Esophagus mucosa (tissue), 1 donor: ENCODE results near the gene PSORS1C1. TPM values are rescaled to one million over a fixed set of nuclear protein-coding genes. Genes with fewer than 3 reads are reported as not detected.

ENCODE experiments used
- ATAC-seq: fragments of 200-7000 bp; cut with Tn5 transposase; one replicate; pipeline ENCODE4 v1.9.1; 2020
- total RNA-seq: library from RNA; stranded (reverse); gene quantifications from one replicate; pipeline ENCODE4 v1.2.4, GENCODE V29; 2023
- donor health status: DM: yes; HTN: yes; CAD: no.

PSORS1C1 gene
- total RNA-seq, 1 donor from 2014 or later, result 0.20 TPM

DNA sequence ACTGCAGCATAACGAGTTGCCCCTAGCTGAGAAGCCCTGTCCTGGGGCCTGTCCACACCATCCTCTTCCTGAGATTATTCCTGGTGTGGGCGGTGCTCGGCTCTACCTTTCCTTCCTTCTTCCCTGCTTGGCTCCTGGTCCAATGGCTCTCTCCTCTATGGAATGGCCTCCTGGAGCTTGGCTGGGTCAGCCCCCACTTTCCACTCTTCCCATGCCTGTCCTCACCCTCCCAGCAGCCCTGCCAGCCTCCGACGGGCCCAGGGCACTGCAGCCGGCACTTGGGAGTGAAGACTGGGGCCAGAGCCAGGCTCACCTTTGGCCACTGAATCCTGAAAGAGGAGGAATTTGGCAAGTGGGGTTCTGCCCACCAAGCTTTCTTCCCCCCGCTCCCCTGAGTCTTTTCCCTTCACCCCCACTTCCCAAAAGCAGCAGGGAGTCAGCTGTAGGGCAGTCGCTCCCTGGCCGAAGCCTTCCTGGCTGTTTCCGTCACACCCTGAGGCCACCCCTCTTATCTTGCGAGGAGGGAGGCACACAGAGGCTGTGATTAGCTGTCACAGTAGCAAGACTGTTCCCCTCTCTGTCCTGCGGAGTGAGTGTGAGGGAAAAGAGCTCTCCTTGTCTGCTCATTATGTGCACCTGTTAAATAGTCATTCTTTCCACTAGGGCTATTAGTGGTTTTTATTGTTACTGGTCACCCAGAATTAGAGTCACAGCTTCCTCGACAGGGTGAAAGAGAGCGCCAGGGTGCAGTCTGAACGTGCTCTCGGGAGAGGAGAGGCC, 12.0 kb downstream of the PSORS1C1 start:
- no peak for ATAC-seq

DNA sequence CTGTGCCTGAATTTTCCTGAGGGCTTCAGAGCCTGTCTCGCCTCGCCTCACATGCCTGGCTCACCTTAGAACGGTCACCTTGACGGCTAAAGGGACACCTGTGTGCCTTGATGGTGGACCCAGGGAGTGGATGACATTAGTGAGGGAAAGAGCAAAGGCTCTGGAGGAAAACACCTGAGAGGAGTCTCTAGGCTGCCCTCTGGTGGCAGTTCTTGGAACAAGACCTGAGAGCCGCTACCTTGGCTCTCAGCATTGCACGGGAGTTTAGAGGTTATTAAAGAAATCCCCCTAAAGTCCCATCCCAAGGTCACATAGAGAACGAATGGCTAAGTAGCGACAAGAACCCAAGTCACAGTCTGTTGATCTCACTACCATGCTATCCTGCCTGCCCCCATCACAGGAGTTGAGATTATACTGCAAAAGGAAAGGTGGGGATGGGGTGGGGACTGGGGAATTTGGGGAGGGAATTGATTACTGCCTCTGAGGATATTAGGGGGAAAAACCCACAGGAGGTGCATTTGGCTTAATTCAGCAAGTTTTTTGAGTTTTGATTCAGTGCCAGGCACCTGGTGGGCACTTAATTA, 13.6 kb downstream of the PSORS1C1 start:
- ATAC-seq, result peak; percentile 40

DNA sequence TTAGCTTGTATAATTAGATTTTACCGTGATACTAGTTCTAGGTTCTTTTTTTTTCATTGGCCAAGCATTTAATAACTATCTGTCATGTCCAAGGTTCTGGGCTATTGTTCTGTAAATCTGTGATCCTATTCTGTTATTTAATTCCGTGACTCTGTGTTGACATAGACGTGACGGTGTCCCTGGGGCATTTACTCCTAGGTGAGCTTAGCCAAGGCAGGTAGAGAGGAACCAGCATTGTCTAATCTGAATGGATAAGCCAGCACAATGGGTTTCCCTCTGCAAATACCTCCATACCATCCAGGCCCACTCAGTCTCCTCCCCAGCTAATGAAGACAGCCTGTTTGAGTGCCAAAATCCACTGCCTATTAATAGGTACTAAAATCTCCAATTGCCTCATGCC, 14.5 kb downstream of the PSORS1C1 start:
- peak; percentile 17 for ATAC-seq

DNA sequence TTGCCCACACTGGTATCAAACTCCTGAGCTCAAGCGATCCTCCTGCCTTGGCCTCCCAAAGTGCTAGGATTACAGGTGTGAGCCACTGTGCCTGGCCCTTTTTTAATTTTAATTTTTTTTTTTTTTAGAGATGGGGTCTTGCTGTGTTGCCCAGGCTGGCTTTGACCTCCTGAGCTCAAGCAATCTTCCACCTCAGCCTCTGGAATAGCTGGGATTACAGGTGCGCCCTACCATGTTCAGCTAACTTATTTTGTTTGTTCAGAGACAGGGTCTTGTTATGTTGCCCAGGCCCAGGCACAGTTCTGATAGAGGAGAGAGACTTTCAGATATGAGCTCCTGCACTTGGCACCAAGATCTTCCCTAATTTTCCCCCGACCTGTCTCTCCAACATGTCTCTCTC, 16.2 kb downstream of the PSORS1C1 start:
- ATAC-seq, result no peak

DNA sequence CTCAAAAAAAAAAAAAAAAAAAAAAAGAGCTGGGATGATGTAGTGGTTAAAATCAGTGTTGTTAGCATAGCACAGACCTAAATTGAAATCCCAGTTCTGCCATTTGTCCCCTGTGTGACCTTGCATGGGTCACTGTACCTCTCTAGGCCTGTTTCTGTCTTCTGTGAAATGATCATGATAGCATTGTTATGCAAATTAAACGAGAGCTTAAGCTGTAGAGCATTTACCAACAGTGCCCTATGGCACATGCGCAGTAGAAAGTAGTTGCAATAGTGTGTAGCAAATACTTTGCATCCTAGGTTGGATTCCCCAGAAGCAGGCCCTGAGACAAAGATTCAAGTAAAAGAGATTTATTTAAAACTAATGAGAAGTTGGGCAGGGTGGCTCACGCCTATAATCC, 17.0 kb downstream of the PSORS1C1 start:
- ATAC-seq, result no peak

DNA sequence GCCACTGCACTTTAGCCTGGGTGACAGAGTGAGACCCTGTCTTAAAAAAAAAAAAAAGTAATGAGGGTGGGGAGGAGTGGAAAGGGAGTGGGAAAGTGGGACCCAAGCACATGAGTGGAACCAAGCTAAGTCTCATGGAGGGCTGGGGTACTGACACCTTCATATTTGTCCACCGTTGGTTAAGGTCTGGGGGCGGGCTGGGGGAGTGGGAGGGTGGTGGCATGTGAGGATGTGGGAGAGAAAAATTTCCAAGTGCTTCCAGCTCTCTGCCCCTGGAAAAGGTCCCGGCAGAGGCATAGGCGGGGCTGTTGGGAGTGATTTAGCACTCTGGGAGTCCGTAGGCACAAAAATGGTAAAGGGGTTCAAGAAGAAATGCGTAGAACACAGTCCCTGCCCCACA, 18.2 kb downstream of the PSORS1C1 start:
- ATAC-seq, result no peak

DNA sequence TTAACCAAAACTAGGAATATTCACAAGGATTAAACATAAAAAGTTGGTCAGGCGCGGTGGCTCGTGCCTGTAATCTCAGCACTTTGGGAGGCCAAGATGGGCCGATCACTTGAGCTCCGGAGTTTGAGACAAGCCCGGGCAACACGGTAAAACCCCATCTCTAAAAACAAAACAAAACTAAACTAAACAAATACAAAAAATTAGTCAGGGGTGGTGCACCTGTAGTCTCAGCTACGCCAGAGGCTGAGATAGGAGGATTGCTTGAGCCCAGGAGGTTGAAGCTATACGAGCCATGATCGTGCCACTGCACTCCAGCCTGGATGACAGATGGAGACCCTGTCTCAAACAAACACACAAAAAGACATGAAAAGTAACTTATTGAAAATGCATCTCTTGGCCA, 21.1 kb downstream of the PSORS1C1 start:
- ATAC-seq, result no peak

DNA sequence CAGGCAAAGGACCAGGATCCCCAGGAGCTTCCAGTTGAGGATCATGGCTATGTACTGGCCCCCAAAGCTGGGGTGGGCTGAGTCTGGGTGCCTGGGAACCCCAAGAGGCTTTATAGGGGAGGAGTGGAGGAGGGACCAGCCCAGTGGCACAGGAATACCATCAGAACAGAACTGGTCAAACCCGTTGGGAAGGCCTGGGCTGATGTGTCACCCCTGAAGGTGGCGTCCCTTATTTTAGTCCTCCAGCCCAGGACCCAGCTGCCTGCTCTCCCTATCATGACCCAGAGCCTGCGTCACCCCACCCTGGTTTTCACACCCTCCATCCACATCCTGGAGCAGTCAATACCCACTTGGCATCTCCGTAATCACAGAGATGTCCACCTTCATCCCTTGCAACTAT, 24.4 kb downstream of the PSORS1C1 start, which contains the start of gene PSORS1C2:
TSS of gene PSORS1C2 (minus strand) at position 85 of the 400 bp plus-strand sequence. CDS start at position 45, 40 bp downstream.
- ATAC-seq, result peak; percentile 87

DNA sequence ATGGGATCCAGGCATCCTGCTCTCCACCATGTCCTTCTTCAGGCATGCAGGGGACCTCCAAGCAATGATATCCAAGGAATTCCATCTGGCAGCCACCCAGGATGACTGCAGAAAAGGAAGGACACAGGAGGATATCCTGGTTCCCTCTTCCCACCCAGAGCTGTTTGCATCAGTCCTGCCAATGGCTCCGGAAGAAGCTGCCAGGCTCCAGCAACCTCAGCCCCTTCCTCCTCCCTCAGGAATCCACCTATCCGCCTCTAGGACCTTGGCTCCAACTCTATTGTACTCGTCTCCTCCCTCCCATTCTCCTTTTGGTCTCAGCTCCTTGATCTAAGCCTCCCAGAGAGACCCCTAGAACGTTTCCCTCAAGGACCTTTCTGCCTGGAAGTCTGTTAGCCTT, 25.0 kb downstream of the PSORS1C1 start:
- no peak for ATAC-seq

DNA sequence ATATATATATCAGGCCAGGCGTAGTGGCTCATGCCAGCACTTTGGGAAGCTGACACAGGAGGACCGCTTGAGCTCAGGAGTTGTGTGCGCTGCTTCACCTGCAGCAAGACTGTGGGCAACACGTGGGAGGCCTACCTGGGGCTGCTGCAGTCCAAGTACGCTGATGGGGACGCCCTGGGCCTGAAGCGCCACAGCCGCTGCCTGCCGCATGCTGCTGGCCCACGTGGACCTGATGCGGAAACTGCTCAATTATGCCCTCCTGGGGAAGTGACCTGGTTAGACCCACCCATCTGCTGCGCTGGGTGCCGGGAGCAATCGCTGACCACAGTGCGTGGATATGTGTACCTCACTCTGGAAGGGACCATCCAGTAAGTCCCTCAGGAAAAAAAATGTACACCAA, 26.0 kb downstream of the PSORS1C1 start:
- ATAC-seq, result no peak

DNA sequence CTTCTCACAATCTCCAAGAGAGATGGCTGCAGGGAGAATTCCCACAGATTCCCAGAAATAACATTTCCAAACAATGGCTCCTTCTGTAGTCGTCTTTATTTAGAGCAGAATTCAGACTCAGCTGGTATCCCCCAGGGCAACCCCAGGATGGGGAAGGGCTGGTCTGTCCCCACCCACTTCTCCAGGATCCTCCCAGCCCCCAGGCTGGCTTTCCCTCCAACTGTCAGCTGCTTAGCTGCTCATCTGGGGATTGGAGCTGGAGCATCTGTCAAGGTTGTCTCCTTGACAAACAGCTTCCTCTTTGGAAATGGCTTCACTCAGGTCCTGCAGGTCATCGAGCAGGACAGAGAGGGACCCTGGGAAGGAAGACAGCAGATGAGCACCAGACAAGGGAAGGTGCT, 27.8 kb downstream of the PSORS1C1 start:
- ATAC-seq, result no peak

DNA sequence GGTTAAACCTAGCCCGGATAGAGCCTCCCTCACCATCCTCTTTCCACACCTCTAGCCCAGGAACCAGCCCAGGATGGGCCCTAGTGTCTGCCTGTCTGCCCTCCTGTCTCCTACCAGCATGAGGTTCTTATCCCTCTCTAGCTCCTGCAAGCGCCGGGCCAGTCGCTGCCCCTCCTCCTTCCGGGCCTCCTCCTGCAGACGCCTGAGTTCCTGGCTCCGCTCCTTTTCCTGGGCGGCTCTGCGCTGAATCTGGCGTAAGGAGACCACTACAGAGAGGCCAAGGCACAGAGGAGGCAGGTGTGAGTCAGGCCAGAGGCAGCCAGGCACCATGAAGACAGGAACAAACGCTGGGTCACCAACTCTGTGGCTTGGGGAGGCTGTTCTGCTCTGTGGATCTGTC, 28.5 kb downstream of the PSORS1C1 start:
- ATAC-seq, result peak; percentile 4

DNA sequence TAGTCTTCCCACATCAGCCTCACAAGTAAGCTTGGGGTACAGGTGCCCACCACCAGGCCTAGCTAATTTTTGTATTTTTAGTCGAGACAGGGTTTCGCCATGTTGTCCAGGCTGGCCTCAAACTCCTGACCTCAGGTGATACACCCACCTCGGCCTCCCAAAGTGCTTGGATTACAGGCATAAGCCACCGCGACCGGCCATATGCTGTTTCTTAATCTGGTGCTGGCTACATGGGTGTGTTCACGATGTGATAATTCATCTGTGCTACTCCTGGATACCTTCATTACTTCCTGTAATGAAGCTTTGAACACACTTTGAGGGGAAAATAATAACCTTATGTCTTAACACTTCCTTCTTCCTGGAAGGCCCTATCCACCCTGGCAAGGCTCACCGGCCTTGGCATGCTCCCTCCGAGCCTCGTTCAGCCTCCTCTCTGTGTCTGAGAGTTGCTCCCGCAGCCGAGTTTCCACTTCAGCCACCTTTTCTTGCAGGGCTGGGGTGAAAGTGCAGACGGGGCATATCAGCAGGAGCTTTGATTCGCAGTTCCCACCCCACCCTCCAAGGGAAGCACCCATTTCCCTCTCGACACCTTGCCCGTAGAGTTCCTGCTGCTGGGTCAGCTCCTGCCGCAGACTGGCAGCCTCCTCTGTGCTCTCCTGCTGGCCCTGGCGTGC, 29.8 kb downstream of the PSORS1C1 start:
- no peak for ATAC-seq

DNA sequence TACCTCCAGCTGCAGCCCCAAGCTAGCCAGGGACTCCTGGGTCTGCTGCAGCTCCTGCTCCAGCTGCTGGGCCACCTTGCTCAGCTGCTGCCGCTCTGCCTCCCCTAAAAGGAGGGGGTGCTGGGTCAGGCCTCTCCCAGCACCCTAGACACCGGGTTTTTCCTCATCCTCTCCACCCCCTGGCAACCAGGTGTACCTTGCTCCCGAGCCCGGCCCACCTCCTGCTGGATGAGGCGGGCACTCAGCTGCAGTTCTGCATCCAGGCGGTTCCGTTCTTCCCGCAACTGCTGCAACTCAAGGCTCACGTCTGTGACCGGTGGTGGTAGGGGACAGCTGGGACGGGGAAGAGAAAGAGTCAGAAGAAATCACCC, 30.4 kb downstream of the PSORS1C1 start:
- ATAC-seq, result no peak

DNA sequence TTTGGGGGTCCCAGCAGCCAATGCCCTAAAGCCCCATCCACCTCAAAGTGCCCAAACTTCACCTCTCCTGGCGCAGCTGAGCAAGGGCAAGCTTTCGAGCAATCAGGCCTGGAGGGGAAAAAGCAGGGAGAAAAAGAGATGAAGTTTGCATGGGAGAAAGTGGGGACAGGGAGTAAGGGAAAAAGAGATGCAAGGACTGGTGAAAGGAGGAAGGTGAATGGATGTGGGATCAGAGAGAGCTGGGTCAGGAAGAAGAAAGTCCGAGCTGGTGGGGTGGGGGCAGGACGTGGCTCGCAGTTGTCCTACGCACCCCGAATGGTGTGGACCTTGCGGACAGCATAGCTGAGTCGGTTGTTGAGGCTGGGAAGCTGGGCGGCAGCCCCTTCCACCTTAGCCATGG, 30.8 kb downstream of the PSORS1C1 start:
- no peak for ATAC-seq

DNA sequence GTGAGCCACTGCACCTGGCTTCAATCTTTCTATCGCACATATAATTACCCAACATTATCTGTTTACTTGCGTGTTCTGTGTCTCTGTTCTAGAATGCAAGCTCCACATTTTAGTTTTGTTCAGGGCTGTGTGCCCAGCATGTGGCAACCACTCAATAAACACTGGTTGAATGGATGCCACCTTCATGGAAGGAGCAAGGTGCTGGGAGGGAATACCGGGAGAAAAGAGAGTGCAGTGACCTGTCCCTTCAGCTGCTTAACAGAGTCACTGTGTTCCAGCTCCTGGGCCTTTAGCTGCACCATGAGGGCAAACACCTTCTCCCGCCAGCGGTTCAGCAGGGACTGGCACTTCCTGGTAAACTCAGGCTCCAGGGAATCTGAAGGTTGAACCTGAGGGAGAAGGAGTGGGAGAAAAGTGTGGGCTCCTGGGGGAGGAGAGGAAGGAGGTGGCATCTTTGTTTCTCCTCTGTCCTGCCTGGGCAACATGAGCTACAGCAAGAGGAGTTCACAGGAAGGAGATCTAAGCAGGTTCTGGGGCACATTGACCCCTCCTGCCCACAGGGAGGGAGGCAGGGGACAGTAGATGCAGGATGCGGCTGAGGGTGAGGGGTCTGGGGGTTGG, 35.3 kb downstream of the PSORS1C1 start:
- no peak for ATAC-seq

DNA sequence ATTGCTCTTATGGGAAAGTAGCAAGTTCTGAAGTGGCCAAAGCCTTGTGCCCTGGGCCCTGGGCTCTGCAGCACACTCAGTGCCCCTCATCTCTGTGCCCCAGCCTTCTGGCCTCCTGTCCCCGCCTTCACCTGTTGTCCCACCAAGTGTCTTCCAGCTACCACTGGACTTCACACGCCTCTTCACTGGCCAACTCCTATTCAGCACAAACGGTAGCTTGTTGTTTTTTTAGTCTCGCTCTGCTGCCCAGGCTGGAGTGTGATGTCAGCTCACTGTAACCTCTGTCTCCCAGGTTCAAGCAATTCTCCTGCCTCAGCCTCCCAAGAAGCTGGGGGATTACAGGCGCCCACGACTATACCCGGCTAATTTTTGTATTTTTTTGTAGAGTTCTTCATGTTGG, 38.2 kb downstream of the PSORS1C1 start:
- no peak for ATAC-seq

DNA sequence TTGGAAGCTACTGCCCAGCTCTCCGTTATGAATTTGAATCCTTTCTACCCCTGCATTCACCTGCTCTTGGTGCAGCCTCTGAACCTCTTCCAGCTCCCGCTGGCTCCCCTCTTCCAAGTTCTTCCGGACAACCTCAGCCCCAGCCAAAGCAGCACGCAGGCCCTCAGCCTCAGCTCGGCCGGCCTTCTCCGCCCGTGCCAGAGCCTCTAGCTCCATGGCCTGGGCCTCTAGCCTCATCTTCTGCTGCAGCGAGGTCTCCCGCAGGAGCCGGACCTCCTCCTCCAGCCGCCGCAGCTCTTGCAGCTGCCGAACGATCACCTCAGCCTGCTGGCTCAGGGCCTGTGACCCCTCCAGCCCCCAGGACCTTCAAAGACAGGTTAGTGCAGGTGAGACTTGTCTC, 39.8 kb downstream of the PSORS1C1 start:
- no peak for ATAC-seq

DNA sequence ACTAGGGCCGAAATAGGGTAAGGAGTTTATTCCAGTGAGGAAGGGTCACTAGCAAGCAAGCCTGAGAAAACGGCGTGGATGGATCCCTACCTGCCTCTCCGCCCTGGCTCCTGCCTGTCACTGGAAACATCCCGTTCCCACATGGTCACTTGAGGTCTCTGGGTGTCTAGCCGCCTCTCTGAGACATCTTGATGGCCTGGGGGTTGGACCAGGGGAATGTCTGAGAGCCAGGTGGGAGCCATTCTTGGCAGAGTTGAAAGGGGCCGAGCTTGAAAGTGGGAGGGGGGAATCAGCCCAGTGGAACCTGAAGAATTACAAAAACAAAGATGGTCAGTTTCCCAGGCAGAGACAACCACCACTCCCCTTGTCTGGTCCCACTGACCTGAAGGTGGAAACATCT, 42.0 kb downstream of the PSORS1C1 start:
- no peak for ATAC-seq

DNA sequence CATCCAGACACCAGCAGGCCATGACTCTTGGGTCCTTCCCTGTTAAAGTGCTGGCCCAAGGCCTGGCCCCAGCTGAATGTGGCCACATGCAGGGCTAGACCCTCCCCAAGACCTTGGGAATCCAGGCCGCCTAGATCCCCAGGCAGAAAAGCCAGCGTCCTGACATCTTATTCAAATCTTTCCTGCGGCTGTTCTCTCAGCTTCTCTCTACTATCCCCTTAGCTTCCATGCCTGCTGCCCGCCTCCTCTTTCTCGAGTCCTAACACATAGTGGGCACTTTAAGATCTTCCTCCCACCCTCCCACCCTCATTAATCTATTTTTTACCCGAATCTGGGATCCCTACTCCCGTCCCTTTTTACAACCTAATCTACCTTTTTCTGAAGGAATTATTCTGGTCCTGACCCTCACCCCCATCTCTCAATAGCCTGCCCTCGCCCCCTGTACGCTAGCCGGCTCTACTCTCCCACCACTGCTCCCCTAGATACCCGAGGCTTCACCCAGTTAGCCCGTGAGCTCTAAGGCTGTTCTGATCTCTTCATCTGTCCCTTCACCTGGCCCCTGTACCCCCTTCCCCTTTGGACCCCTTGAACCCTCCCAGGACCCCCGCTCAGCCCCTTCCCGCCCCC, 43.0 kb downstream of the PSORS1C1 start, which contains the start of gene CCHCR1:
TSS of gene CCHCR1 (minus strand) at position 290 of the 627 bp plus-strand sequence. CDS start at position 88, 202 bp downstream.
- ATAC-seq, result peak; percentile 32

DNA sequence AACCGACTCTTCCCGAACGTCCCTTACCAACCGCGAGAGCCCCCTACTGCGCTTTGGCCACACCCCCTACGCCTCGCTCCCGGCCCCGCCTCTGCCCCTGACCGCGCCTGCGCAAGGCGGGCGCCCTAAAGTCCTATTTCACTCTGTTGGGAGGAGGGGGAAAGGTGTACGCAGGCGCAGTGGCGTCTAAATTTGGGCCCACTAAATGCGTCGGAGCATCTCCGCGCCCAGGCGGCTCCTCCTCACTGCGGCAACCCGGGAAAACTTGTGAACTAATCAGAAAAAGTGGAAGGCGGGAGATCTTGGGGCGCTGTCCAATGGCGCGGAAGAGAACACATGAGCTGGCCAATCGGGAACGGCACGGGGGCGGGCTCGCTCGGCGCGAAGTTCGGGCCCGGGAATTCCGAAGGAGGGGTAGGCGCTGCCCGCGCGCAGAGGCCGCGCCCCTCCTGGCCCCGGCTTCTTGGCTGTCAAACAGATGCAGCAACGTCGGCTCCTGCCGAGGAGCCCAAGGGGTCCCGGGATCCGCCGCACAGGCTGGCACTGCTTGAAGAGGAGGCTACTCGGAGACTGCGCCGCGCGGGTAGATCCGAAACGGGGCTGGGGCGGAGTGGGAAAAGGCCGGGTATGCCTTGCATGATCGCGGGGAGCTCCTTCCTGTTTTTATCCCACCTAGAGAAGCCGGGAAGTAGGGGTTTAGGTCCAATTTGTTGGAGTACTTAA, 43.7 kb downstream of the PSORS1C1 start, which contains the start of gene TCF19:
TSS of gene TCF19 (plus strand) at position 450 of the 723 bp plus-strand sequence. CDS start 881 bp downstream, outside the sequence.
- ATAC-seq, result peak; percentile 95
